ENCODE measurements around the gene GSDMA.

Gene GSDMA

DNA sequence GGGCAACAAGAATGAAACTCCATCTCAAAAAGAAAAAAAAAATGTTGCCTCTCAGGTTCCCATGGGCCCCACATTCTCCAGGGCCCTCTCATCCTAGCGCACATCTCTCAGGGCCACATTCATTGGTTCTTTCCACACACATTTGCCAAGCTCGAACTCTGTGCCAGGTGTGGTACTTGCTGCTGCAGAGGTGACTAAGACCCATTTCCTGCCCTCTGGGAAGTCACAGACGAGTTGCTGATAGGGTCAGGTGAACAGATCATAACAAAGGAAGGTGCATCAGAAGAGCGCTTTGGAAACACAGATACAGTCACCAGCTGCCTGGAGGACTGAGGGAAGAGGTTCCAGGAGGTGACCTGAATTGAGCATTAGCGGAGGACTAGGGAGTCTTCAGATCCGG is 1.0 kb downstream of the GSDMA start:
- DNase-seq: no peak

DNA sequence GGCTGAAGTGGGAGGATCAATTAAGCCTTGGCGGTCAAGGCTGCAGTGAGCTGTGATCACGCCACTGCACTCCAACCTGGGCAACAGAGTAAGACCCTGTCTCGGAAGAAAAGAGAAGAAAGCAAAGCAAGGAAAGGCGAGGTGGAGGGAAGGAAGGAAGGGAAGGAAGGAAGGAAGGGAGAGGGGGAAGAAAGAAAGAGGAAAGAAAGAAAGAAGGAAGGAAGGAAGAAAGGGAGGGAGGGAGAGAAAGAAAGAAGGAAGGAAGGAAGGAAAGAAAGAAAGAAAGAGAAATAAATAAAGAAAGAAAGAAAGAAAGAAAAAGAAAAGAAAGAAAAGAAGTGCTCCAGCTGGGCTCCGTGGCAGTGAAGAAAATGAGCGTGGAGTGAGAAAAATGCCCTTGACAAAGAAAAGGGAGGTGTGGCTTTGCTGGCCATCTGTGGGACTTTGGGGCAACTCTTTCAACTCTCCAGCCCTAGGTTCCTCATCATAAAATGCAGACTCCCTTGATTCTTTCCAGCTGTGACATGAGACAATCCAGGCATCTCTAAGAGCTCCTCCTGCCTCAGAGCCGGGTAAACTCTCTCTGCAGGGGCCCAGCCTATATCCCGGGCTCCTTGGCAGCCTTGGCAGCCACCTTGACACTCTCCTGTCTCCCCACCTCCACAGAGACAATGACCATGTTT is 2.4 kb downstream of the GSDMA start:
- no peak for DNase-seq

DNA sequence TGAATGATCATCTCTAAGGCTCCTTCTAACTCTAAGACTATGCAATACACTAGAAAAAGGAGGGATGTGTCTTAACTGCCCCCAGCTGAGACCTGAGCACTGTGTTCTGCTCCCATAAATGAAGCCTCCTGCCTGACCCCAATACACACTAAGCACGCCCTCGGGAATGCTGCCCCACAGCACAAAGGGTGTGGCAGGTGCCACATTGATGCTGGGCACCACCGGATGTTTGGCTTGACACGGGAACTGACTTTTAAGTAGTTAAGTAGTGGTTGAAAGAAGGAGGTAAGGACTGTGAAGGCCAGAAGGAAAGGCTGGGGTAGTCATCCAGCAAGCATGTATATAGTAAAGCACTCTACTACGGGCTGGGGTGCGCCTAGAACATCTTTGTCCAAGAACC is 4.0 kb downstream of the GSDMA start:
- DNase-seq: no peak

DNA sequence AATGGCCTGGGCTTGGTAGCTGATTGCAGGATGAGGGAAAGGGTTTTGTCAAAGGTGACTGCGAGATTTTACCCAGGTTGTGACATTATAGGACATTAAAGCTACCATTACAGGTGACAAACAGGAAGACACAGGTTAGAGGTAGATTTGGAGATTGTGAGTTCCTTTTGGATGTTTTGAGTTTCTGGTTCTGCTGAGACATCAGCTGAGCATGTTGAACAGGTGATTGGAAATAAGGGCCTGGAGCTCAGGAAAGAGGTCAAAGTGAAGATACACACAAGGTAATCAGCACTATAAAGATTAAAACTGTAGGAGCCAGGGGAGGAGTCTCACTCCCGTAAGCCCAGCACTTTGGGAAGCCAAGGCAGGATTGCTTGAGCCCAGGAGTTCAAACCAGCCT is 6.0 kb downstream of the GSDMA start:
- no peak for DNase-seq

DNA sequence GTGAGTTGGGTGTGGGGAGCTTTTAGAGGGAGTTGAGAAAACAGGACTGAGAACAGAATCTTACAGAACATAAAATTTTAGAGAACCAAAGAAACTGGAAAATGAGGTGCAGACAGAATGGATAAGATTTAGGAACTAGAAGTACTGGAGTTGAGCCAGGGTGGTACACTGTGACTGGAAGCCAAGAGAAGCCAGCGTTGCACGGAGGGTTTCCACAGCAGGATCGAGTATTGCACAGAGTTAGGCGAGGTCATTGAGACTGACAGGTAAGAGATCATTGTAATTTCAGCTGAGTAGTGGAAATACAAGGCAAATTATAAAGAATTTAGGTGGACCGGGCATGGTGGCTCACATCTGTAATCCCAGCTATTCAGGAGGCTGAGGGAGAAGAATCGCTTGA is 6.6 kb downstream of the GSDMA start:
- DNase-seq: no peak

DNA sequence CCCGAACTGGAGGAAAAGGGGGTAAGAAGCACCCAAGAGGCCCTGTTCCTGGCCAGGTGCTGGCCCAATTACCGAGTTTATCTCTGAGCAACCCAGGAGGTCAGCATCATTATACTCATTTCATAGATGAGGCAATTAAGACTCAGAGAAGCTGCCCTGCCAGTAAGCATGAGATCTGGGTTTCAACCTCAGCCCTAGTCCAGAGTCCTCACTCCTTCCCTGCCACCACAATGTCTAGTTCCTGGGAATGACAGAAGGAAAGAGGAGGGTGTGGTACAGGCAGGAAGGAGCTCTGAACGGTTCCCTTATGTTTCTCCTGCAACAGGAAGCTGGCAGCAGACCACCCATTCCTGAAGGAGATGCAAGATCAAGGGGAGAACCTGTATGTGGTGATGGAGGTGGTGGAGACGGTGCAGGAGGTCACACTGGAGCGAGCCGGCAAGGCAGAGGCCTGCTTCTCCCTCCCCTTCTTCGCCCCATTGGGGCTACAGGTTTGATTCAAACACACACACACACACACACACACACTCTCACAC is 7.4 kb downstream of the GSDMA start:
- no peak for DNase-seq

DNA sequence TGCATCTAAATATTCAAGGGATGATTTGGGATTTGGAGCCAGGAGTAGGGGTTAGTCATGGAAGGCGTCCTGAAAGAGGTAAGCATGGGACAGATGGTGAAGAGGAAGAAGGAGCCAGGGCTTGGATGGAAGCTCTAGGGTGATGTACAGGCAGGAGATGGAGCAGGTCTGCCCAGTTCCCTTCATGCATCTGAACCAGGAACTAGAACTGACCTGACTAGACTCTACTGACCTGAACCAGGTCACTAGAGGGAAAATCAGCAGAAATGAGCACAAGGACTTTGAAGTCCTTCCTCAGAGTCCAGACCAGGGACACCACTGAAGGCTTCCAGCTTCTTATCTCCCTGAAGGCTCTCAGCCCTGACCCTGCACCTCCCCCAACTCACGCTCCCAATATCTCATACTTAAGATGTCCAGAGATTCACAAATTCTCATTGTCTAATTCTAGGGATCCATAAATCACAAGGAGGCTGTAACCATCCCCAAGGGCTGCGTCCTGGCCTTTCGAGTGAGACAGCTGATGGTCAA is 8.3 kb downstream of the GSDMA start:
- DNase-seq: no peak

DNA sequence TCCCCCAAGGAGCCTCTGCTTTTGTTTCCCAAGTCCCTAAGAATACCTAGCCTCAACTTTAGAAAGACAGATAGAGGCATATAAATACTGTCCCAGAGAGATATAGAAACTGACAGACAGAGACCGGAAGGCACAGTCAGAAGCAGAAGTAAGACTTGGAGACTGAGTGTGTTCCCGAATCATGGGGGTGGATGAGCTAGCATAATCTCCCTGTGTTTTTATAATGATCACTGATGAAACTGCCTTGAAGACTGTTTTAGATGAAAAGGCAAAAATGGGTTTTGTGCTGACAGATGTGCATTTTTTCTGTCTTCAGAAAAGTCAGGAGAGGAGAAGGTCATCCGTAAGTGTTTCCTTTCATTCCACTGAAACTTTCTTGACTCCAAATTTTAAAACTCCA is 9.5 kb downstream of the GSDMA start:
- DNase-seq: no peak

DNA sequence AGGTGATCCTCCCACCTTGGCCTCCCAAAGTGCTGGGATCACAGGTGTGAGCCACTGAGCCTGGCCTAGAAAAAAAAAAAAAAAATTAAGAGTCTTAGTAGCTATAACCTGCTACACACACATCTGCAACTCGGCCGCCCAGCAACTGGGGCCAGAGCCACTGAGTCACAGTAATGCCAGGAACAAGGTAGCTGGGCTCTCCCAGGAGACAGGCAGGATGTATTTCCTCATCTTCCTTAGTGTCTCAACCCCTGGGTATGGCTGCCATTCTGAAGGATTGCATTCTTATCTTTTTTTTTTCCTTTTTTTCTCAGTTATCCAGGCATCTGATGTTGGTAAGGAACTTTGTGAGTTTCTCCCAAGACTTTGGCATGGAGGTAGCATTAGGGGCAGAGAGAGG is 10.7 kb downstream of the GSDMA start:
- no peak for DNase-seq

DNA sequence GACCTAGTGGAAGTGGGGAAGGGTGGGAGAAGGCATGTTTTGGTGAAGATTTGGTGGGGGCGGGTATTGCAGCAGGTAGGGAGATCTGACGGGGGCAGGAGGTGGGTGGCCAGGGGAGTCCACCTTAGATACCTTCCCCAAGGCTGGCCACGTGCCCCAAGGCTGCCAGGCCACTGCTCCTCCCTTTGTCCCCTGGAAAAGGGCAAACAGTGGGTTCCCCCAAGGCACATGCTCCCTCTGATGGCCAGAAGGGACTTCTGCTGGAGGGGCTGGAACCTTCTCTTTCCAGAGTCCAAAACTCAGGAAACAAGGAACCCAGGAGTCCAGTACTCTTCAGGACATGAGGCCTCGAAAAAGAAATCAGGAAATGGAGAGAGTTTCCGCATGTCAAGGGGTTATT is 11.6 kb downstream of the GSDMA start:
- DNase-seq: no peak

DNA sequence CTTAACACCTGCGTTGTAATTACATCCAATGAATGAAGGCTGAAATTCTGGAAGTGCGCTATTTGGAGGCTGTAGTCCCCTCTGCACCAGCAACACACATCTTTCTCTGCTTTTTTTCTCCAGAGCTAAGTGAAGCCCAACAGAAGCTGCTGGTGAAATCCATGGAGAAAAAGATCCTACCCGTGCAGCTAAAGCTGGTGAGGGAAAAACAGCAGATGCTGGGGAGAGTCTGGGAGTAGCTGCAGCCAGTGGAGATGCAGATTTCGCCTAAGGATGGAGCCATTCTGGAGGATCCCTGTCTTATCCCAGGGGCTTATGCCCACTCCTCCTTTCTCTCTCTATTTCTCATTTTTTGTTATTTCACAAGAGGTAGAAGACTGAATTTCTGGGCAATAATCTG is 13.0 kb downstream of the GSDMA start:
- no peak for DNase-seq

DNA sequence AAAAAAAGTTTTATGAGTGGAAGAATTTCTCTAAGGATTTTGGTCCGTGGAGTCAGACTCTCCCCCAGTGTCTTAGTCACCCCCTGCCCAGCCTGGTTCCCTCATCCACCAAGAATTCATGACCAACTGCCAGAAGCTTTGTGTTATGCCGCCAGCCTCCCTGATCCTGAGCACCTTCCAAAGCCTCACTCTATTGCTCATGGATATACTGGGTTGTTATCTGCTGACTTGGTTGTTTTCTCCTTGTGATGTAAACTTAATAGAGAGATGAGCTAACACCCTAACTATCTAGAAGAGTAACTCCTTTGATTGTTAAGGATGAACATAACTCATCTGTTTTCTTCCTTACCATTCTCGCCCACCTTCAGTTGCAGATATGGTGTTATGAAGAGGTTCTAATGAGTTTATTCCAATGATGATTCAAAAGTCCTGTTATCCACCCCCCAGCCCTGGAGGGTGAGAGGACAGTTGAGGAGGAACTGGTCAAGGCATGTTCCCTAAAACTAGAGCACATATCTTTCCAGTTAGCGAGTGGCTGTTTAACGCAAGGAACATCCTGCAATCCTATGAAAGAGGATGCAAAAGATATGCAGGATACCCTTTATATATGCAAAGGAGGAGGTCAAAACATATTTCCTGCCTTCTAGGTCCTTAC is 16.3 kb downstream of the GSDMA start:
- DNase-seq: no peak

DNA sequence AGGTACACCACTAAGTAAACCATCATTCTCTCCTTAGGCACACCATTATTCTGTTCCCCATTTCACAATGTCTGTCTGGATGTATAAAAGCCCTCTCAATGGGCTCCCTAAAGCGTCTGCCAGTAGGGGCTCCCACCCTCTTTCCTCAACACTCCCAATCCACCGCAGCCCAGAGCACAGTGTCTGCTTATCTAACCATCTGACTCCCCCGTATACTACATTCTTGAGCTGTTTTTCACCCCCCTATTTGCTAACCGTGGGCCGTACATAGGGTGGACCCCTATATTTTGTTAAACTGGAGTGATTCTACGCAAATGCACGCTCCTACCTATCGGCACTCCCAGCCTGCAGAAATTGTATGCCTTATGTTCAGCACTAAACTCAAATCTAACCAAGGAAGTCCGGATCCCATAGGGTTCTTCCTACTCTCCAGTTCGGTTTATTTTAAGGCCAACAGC is 17.1 kb downstream of the GSDMA start:
- peak; percentile 31 for DNase-seq

DNA sequence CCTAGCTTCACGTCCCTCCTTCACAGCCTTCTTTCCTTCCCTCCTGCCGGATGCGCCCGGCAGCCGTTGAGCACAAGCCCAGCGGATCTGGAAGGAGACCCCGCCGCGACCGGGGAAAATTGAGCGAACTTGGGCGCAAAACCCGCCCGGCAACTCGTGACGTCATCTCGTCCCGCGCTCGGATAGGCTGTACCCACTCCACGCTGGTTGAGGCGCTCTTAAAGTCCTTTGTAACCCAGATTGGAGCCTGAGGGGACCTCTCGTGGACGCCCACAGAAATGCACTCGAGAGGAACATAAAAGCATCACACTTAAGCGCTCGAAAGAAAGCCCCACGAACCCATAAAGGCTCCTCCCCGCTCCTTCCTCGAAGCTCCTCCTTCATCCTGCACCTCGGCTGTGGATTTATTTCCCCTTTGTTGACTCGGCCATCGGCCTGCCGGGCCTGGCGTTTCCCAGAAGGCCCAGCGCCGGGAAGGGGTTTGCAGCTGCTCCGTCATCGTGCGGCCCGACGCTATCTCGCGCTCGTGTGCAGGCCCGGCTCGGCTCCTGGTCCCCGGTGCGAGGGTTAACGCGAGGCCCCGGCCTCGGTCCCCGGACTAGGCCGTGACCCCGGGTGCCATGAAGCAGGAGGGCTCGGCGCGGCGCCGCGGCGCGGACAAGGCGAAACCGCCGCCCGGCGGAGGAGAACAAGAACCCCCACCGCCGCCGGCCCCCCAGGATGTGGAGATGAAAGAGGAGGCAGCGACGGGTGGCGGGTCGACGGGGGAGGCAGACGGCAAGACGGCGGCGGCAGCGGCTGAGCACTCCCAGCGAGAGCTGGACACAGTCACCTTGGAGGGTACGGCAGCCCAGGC is 17.8 kb downstream of the GSDMA start, which contains the start of gene PSMD3:
Gene PSMD3, plus strand, starts transcription at position 457 of the 856 bp plus-strand sequence. Its CDS starts 164 bp downstream, at position 621.
- DNase-seq: peak; percentile 99

DNA sequence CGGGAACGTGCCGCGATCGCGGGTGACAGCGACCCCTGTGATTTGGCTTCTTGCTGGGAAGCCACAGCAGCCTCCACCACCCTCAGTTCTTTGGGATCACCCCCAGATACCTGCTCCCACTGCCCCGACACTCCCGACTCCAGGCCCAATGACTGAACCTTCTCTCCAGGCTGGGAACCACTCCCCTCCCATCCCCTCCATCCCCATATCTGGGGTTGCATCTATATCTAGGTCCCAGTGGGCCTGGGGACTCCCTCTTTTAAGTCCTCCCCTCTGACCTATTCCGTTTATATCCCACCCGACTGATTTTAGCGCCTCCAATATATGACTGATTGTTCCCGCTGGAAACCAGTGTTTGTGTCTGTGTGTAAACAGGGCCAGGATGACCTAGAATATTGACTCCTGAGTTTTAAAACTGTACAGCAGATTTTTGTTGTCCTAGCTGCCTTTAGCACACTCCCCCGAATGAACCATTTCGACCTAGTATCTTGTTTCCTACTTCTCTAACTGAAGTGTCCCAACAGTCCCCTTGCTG is 18.5 kb downstream of the GSDMA start:
- DNase-seq: no peak

DNA sequence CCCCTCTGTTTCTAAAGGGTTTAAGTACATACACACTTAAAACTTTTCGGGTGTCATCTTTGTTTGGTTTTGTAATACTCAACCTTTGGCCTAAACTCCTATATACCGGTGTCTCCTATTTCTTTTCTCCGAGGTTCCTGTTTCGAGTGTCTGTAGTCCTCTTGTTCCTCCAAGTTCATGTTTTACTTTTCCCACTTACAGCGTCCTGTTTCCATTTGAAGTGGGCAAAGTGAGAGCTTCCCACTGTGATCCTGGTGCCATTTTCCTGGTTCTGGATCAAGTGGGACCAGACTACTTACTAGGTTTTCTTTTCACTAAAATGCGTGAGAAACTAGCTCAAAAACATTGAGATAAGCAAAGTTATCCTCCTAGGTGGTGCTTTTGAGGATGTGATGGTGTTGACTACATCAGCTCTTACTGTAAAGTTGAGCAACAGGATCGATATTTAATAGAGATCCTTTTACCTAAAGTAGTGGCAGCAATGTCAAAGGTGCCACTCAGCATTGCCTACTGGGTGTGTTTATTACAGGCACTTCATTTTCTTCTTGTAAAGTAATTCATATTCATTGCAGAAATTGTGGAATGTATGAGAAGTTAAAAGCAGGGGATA is 19.1 kb downstream of the GSDMA start:
- DNase-seq: no peak

DNA sequence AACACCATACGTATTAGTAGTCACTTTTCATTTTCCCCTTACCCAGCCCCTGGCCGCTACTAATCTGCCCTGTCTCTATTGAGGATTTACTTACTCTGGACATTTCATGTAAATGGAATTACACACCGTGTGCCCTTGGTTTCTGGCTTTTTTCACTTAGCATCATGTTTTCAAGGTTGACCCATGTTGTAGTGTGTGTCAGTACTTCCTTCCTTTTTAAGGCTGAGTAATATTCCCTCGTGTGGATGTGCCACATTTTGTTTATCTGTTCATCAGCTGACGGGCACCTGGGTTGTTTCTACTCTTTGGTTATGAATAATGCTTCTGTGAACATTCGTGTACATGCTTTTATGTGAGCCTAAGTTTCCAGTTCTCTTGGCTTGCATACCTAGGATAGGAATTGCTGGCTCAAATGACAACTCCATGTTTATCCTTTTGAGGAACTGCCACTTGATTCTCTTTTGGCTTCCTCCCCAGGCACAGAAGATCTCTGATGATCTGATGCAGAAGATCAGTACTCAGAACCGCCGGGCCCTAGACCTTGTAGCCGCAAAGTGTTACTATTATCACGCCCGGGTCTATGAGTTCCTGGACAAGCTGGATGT is 25.5 kb downstream of the GSDMA start:
- no peak for DNase-seq

DNA sequence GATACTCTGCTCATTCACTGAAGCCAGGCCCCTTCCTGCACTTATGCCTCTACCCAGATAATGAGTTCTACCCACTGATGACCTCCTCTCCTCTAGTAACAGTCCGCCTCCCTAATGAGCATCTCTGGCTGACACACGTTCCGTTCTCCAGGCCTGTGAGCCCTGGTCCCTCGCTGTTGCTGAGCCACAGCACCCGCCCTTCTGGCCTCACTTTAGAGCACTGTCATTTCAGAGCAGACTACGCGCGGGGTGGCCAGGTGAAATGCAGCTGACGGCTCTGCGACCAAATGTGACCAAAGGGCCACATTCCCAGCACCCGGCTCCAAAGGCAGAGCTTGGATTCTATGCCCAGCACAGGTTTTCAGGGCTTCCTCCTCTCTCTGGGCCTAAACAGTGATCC is 31.6 kb downstream of the GSDMA start:
- no peak for DNase-seq

DNA sequence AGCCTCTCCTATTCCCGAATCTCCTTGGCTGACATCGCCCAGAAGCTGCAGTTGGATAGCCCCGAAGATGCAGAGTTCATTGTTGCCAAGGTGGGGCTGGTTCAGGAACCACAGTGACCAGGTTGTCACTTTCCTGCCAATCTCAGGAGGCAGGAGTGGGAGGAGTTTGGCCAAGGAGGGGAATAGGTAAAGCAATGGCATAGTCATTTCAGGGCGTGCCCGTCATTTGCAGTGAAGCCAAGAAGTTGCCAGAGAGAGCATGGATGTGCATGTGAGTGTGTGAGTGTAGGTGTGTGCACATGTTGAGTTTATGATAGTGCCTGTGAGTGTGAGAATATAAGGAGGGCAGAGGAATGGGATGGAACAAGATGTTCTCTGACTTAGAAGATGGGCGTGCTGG is 32.6 kb downstream of the GSDMA start:
- DNase-seq: no peak

DNA sequence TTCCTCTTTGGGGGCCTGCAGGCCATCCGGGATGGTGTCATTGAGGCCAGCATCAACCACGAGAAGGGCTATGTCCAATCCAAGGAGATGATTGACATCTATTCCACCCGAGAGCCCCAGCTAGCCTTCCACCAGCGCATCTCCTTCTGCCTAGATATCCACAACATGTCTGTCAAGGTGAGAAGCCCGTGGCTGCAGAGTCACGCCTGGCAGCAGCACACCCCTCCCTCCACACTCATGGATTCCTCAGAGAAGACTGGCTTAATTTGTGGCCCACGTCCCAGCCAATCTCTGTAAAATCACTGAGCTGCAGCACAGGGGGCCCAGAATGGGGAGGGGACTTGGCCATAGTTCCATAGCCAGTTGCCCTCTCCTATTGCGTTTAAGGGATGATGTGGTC is 33.4 kb downstream of the GSDMA start:
- no peak for DNase-seq

DNA sequence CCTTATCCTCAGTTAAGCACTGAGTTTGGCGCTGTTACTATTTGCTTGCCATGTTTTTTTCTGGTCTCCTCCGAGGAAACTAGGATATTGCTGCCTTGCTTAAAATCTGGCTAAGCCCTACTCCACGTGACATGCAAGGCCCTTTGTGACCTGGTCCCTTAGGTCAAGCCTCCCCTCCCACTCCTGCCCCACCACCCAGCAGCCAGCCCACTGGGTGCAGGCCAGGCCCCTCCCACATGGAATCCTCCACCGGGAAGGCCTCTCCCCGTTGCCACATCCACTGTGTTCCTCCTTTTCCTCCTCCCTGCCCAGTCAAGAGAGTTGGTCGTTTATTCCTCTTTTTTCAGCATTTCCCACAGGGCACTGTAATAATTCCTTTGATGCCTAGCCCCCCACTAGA is 34.0 kb downstream of the GSDMA start:
- no peak for DNase-seq

DNA sequence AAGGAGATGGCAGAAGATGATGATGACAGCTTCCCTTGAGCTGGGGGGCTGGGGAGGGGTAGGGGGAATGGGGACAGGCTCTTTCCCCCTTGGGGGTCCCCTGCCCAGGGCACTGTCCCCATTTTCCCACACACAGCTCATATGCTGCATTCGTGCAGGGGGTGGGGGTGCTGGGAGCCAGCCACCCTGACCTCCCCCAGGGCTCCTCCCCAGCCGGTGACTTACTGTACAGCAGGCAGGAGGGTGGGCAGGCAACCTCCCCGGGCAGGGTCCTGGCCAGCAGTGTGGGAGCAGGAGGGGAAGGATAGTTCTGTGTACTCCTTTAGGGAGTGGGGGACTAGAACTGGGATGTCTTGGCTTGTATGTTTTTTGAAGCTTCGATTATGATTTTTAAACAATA is 34.7 kb downstream of the GSDMA start:
- no peak for DNase-seq
